Mucosa of rectum (tissue), 2 donors: ENCODE measurements around the gene RAB1A.

Experiments
- H3K27ac ChIP-seq, 2 donors: one replicate each; pipeline ENCODE4 v1.7.0; 2013; ENCODE audit warnings: inconsistent platforms in 2 of 2, low read depth in 2 of 2, low read length in 2 of 2
- H3K27me3 ChIP-seq, 2 donors: one replicate each; pipeline ENCODE4 v1.7.0; 2013; ENCODE audit warnings: low read length in 2 of 2; ENCODE audit not compliant: control insufficient read depth in 2 of 2, insufficient read depth in 2 of 2
- H3K36me3 ChIP-seq, 2 donors: one replicate each; pipeline ENCODE4 v1.7.0; 2013; ENCODE audit warnings: low read length in 2 of 2; ENCODE audit not compliant: control insufficient read depth in 2 of 2, insufficient read depth in 2 of 2
- H3K4me1 ChIP-seq, 2 donors: one replicate each; pipeline ENCODE4 v1.7.0; 2013; ENCODE audit warnings: low read length in 2 of 2, mild to moderate bottlenecking in 1 of 2; ENCODE audit not compliant: control insufficient read depth in 2 of 2, insufficient read depth in 2 of 2
- H3K4me3 ChIP-seq, 2 donors: one replicate each; pipeline ENCODE4 v1.7.0; 2013; ENCODE audit warnings: low read length in 2 of 2
- H3K9ac ChIP-seq, 2 donors: one replicate each; pipeline ENCODE4 v1.7.0; 2013; ENCODE audit warnings: low read length in 2 of 2, low read depth in 1 of 2, mild to moderate bottlenecking in 1 of 2
- H3K9me3 ChIP-seq, 2 donors: one replicate each; pipeline ENCODE4 v1.7.0; 2013; ENCODE audit warnings: low read length in 2 of 2; ENCODE audit not compliant: control insufficient read depth in 2 of 2
- donor health status: healthy.
- donor health status: Normal muscosa, but diverticular disease.

The RAB1A gene

DNA sequence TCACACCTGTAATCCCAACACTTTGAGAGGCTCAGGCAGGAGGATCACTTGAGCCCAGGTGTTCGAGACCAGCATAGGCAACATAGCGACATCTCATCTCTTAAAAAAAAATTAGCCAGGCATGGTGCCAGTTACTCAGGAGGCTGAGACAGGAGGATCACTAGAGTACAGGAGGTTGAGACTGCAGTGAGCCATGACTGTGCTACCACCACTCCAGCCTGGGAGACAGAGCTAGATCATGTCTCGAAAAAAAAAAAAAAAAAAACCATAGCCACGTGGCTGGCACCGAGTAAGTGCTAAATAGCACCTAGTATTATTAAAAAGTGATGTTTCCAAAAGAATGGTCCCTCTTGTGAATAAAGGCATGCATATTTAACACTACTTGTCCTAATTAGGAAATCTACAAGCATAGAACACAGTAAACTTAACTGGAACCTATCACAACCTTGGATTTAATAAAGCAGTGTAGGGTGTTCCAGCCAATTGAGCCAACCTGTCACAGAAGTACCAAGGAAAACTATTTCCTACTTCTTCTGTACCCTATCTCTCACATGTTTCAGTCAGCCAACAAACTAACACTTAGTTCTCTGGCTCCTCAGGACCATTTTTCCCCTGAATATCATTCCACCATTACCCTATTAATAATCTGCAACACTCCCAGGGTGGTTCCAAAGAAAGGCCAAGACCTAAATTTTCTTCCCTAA lies 8.8 kb downstream of the RAB1A start:
- H3K4me1 ChIP-seq, result peaks cover 12 to 15% of the 10 kb centered on the region in 2 donors
- no peak overlapping the region for H3K4me3 ChIP-seq
- no peak overlapping the region for H3K9ac ChIP-seq
- no peaks in the 10 kb centered on the region for H3K9me3 ChIP-seq
- no peaks in the 10 kb centered on the region for H3K36me3 ChIP-seq
- H3K27me3 ChIP-seq, result no peaks in the 10 kb centered on the region
- no peak overlapping the region for H3K27ac ChIP-seq

DNA sequence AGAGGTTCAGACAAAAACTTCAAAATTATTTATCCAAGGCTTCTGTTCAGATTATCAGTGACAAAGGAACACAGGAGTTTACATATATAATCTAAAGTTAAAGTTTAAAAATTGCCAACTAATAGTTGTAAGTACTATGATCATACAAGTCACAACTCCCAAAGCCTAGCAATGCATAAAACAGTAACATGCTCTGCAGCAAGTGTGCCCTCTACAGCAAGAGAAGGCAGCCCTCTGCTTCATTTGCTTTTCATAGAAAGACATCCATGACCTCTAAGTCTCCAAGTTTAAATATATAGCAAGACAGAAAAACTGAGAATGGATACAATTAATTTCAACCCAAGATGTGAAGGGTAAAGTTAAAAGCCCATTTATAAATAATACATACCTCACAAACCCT lies 13.3 kb downstream of the RAB1A start:
- no peak overlapping the region for H3K9ac ChIP-seq
- no peaks in the 10 kb centered on the region for H3K36me3 ChIP-seq
- no peak overlapping the region for H3K4me3 ChIP-seq
- H3K4me1 ChIP-seq, result peaks cover 9 to 21% of the 10 kb centered on the region in 2 donors
- no peak overlapping the region for H3K27ac ChIP-seq
- no peaks in the 10 kb centered on the region for H3K27me3 ChIP-seq
- no peaks in the 10 kb centered on the region for H3K9me3 ChIP-seq

DNA sequence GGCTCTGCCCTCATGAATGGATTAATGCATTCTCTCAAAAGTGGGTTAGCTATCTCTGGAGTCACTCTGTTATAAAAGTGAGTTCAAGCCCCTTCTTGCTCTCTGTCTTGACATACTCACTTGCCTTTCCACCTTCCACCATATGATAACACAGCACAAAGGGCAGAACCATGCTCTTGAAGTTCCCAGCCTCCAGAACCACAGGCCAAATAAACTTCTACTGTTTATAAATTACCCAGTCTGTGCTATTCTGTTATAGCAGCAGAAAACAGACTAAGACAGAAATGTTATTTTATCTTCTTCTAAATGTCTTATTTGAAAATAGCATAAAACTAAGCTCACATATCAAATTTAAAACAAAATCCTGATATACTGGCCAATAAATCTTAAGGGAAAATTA lies 15.0 kb downstream of the RAB1A start:
- Histone ChIP-seq H3K9ac (no peak overlapping the region), H3K4me3 (no peak overlapping the region)

DNA sequence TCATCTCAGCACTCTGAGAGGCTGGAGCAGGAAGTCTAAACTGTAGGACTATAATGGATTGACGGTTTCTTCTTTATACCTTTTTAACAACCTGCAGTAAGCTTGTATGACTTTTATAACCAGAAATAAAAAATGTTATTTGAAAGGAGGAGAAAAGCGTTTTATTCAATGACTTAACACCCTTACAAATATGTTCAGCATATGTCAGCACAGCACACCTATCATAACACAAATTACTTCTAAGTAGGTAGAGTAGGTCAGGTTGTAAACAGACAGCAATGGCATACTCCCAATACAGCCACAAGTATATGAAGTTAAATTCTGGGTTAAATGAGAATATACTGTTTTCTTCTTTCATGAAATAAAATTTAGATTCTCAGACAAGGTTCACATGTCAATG lies 16.1 kb downstream of the RAB1A start:
- peaks cover 11 to 13% of the 10 kb centered on the region in 2 donors for H3K4me1 ChIP-seq
- no peaks in the 10 kb centered on the region for H3K27me3 ChIP-seq
- H3K9ac ChIP-seq, result no peak overlapping the region
- no peak overlapping the region for H3K4me3 ChIP-seq
- no peaks in the 10 kb centered on the region for H3K36me3 ChIP-seq
- no peak overlapping the region for H3K27ac ChIP-seq
- H3K9me3 ChIP-seq, result no peaks in the 10 kb centered on the region

More for the DNA sequence above, 15.0 kb downstream of the RAB1A start:
- H3K36me3 ChIP-seq, result no peaks in the 10 kb centered on the region
- no peaks in the 10 kb centered on the region for H3K27me3 ChIP-seq
- no peaks in the 10 kb centered on the region for H3K9me3 ChIP-seq
- H3K4me1 ChIP-seq, result peaks cover 7 to 13% of the 10 kb centered on the region in 2 donors
- no peak overlapping the region for H3K27ac ChIP-seq

DNA sequence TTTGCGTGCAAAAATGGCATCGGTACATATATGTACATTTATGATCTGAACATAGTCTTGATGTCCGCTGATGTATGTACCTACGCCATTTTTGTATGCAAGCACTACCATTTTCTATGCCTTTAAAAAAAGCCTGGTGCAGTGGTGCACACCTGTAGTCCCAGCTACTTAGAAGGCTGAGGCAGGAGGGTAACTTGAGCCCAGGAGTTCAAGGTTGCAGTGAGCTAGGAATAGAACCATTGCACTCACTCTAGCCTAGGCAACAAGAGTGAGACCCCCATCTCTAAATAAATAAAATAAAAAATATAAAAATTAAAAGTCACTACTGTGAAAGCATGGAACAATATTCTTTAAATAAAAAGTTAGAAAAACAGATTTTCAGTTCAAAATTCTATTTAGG lies 16.7 kb downstream of the RAB1A start:
- Histone ChIP-seq H3K4me1 (peaks cover 13% of the 10 kb centered on the region in 2 donors), H3K36me3 (peaks cover 0 to 3% of the 10 kb centered on the region in 2 donors), H3K4me3 (no peak overlapping the region), H3K9ac (no peak overlapping the region), H3K27me3 (no peaks in the 10 kb centered on the region), H3K27ac (no peak overlapping the region), H3K9me3 (no peaks in the 10 kb centered on the region)

DNA sequence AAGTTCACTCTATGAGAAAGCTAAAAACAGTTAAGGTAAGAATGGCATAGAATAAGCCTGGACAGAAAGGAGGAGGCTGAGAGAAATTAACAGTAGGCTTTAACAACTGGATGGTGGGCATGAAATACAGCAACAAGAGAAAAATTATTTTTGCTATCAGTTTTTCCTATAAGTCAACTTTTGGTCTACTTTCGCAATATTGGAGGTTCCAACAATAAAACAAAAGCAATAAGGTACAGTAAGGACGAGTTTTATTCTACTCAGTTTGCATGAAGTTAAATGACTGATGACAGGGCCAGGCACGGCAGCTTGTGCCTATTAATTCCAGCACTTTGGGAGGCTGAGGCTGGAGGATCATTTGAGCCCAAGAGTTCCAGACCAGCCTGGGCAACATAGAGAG lies 17.3 kb downstream of the RAB1A start:
- no peaks in the 10 kb centered on the region for H3K27me3 ChIP-seq
- H3K9ac ChIP-seq, result no peak overlapping the region
- H3K36me3 ChIP-seq, result peaks cover 0 to 4% of the 10 kb centered on the region in 2 donors
- H3K4me1 ChIP-seq, result peaks cover 13% of the 10 kb centered on the region in 2 donors
- H3K9me3 ChIP-seq, result no peaks in the 10 kb centered on the region
- no peak overlapping the region for H3K4me3 ChIP-seq
- no peak overlapping the region for H3K27ac ChIP-seq

DNA sequence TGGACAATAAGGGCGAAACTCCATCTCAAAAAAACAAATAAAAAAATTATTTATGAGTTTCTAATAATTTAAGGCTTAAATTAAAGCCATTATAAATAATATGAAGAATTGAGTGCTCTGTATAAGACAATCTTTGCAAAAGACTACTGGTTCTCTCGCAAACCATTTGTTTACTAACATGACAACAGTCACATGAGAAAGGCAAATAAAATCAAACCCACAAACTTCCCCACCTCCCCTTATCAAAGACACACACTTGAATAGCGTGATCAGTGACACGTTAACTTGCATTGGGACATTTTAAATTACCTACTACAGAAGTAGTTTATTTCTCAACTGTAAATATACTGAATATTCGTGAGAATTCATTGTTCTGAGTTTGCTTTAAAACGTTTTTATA lies 21.1 kb downstream of the RAB1A start:
- peaks cover 6 to 8% of the 10 kb centered on the region in 2 donors for H3K4me1 ChIP-seq
- peaks cover 5% of the 10 kb centered on the region in 2 donors for H3K36me3 ChIP-seq
- no peaks in the 10 kb centered on the region for H3K27me3 ChIP-seq
- H3K27ac ChIP-seq, result no peak overlapping the region
- H3K4me3 ChIP-seq, result no peak overlapping the region
- H3K9me3 ChIP-seq, result no peaks in the 10 kb centered on the region
- H3K9ac ChIP-seq, result no peak overlapping the region

DNA sequence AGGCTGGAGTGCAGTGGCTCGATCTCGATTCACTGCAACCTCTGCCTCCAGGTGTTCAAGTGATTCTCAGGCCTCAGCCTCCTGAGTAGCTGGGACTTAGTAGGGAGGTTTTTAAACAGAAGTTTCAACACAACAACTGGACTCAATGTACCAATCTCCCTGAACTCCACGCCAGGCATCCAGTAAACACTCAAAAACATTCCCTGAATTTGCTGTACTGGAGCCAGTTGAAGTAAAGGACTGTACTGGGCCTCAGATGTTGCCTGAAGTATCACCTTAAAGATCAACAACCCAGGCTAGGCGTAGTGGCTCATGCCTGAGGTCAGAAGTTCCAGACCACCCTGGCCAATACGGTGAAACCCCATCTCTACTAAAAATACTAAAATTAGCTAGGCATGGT lies 22.4 kb downstream of the RAB1A start:
- H3K27me3 ChIP-seq, result no peaks in the 10 kb centered on the region
- H3K4me3 ChIP-seq, result no peak overlapping the region
- H3K9ac ChIP-seq, result no peak overlapping the region
- H3K36me3 ChIP-seq, result peaks cover 10 to 16% of the 10 kb centered on the region in 2 donors
- H3K9me3 ChIP-seq, result no peaks in the 10 kb centered on the region
- peaks cover 0 to 6% of the 10 kb centered on the region in 2 donors for H3K4me1 ChIP-seq
- H3K27ac ChIP-seq, result no peak overlapping the region

DNA sequence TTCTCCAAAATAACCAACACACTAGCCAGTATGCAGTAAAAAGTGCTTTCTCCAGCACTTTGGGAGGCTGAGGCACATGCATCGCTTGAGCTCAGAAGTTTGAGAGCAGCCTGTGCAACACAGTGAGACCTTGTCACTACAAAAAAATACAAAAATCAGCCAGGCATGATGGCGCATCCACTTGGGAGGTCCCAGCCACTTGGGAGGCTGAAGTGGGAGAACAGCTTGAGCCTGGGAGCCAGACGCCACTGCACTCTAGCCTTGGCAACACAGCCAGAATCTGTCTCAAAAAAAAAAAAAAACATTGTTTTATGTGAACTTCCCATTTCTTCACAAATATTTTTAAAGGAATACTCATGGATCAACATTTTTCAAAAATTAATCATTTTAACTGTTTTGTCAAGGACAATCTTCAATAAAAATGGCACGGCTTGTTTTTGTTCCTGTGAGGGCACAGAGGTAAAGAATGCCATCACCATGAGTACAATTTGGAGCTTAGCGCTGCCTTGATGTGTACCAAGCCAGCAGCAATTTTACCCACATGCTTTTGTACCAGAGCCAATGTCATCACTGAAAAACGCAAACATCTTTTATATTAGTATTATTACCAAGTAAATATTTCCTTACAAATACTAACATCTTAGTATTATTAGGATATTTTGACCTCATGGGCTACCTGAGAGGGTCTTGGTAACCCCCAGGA lies 26.7 kb downstream of the RAB1A start:
- Histone ChIP-seq H3K36me3 (peaks cover 16 to 28% of the 10 kb centered on the region in 2 donors), H3K4me1 (no peaks in the 10 kb centered on the region)

DNA sequence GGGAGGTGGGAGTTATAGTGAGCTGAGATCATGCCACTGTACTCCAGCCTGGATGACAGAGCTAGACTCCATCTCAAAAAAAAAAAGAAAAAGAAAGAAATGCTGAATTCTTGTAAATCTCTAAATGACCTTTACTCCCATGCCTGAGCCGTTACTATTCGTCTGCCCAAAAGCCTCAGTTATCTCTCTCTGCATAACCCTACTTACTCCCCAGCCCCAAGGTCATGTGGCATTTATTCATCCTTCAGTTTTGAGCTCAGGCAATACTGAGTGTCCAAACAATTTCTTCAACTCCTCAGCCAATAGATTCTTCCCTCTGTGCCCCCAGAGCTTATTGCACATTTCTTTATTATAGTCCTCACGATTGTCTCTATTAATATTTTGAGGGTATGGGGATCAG lies 28.8 kb downstream of the RAB1A start:
- Histone ChIP-seq H3K4me1 (no peaks in the 10 kb centered on the region), H3K27me3 (no peaks in the 10 kb centered on the region), H3K9me3 (no peaks in the 10 kb centered on the region), H3K27ac (no peak overlapping the region), H3K4me3 (no peak overlapping the region), H3K9ac (no peak overlapping the region), H3K36me3 (peaks cover 31 to 35% of the 10 kb centered on the region in 2 donors)

More for the DNA sequence above, 26.7 kb downstream of the RAB1A start:
- Histone ChIP-seq H3K4me3 (no peak overlapping the region), H3K9ac (no peak overlapping the region), H3K27ac (no peak overlapping the region), H3K9me3 (no peaks in the 10 kb centered on the region), H3K27me3 (no peaks in the 10 kb centered on the region)
